IMR-90 (cell line): ENCODE data around the gene TIFAB. TPM values are rescaled to one million over a fixed set of nuclear protein-coding genes. Genes with fewer than 3 reads are reported as not detected.

ENCODE experiments used
- ATAC-seq: fragments of 200-7000 bp; cut with Tn5 transposase; 2 replicates; pipeline ENCODE4 v1.9.1; 2020; ENCODE audit warnings: low read depth, mild to moderate bottlenecking, moderate library complexity
- BruUV-seq: library from RNA; stranded (reverse); fragments of 400-500 nt; replicated peaks from 2 replicates; lab custom pipeline; 2021; lab: Mats Ljungman, UMichigan
- CTCF ChIA-PET: fragments of 300-600 bp; formaldehyde crosslinking; extraction: SDS; loops from one replicate; lab custom pipeline; 2021; ENCODE audit warnings: antibody characterized with exemption; lab: Yijun Ruan, JAX
- POLR2A ChIA-PET: fragments of 300-600 bp; sonication (Branson Sonifier 250); formaldehyde crosslinking; loops from one replicate; lab custom pipeline; 2022; ENCODE audit warnings: antibody characterized with exemption; ENCODE audit not compliant: unreplicated experiment; lab: Charles Lee
- DNase-seq: peaks from one replicate; pipeline ENCODE4 v3.0.0; 2013
- H2AFZ ChIP-seq: replicated peaks from 2 replicates; pipeline ENCODE3; 2013; ENCODE audit warnings: low read length, mild to moderate bottlenecking; ENCODE audit not compliant: poor library complexity
- H2AK5ac ChIP-seq: 2 replicates; pipeline ENCODE4 v1.6.1; 2013; ENCODE audit warnings: low read depth, low read length, inconsistent platforms
- H2AK9ac ChIP-seq: replicated peaks from 2 replicates; pipeline ENCODE3; 2013; ENCODE audit warnings: mild to moderate bottlenecking, low read depth, low read length, moderate library complexity; ENCODE audit not compliant: poor library complexity
- H2BK120ac ChIP-seq: 2 replicates; pipeline ENCODE4 v1.6.1; 2013; ENCODE audit warnings: low read depth, low read length, inconsistent platforms
- H2BK15ac ChIP-seq: 3 replicates; pipeline ENCODE4 v1.6.1; 2013; ENCODE audit warnings: low read depth, low read length, inconsistent platforms
- H2BK20ac ChIP-seq: 2 replicates; pipeline ENCODE4 v1.6.1; 2013; ENCODE audit warnings: low read depth, mild to moderate bottlenecking, inconsistent platforms, low read length, moderate library complexity
- H2BK5ac ChIP-seq: 2 replicates; pipeline ENCODE4 v1.6.1; 2013; ENCODE audit warnings: mild to moderate bottlenecking, low read depth, low read length, inconsistent platforms; ENCODE audit not compliant: poor library complexity, severe bottlenecking
- H3K14ac ChIP-seq: replicated peaks from 2 replicates; pipeline ENCODE4 v1.6.1; 2013; ENCODE audit warnings: low read depth, low read length, inconsistent platforms
- H3K18ac ChIP-seq: 2 replicates; pipeline ENCODE4 v1.6.1; 2013; ENCODE audit warnings: low read depth, low read length, control low read depth
- H3K23ac ChIP-seq: 2 replicates; pipeline ENCODE4 v1.6.1; 2013; ENCODE audit warnings: low read depth, low read length, inconsistent platforms
- H3K27ac ChIP-seq: 2 replicates; pipeline ENCODE4 v1.5.1; 2013; ENCODE audit warnings: mild to moderate bottlenecking, control low read depth, low read length; ENCODE audit not compliant: insufficient read depth
- H3K27me3 ChIP-seq: 2 replicates; pipeline ENCODE4 v1.6.1; 2013; ENCODE audit warnings: low read length; ENCODE audit not compliant: control insufficient read depth, insufficient read depth
- H3K36me3 ChIP-seq: 2 replicates; pipeline ENCODE4 v1.6.1; 2013; ENCODE audit warnings: low read length, mixed read lengths; ENCODE audit not compliant: control insufficient read depth, insufficient read depth
- H3K4ac ChIP-seq: 2 replicates; pipeline ENCODE4 v1.6.1; 2013; ENCODE audit warnings: low read depth, low read length, inconsistent platforms
- H3K4me1 ChIP-seq: 2 replicates; pipeline ENCODE4 v1.6.1; 2013; ENCODE audit warnings: low read length, mixed read lengths; ENCODE audit not compliant: control insufficient read depth, insufficient read depth
- H3K4me2 ChIP-seq: 2 replicates; pipeline ENCODE4 v1.6.1; 2013; ENCODE audit warnings: low read depth, mild to moderate bottlenecking, control low read depth, low read length, moderate library complexity
- H3K4me3 ChIP-seq: 2 replicates; pipeline ENCODE4 v1.5.1; 2013; ENCODE audit warnings: low read depth, mild to moderate bottlenecking, control low read depth, low read length, moderate library complexity; ENCODE audit not compliant: insufficient read depth
- H3K56ac ChIP-seq: 2 replicates; pipeline ENCODE4 v1.6.1; 2013; ENCODE audit warnings: low read length, inconsistent platforms; ENCODE audit not compliant: insufficient read depth; ENCODE audit errors: extremely low read depth
- H3K79me1 ChIP-seq, 2 experiments: 2 replicates each; pipeline ENCODE4 v1.6.1; 2013; ENCODE audit warnings: low read length in 2 of 2, inconsistent platforms in 1 of 2, low read depth in 1 of 2
- H3K9ac ChIP-seq: 2 replicates; pipeline ENCODE4 v1.6.1; 2013; ENCODE audit warnings: low read depth, low read length, control low read depth
- H3K9me1 ChIP-seq: 2 replicates; pipeline ENCODE4 v1.6.1; 2013; ENCODE audit warnings: low read length, inconsistent platforms; ENCODE audit not compliant: insufficient read depth
- H3K9me3 ChIP-seq: 2 replicates; pipeline ENCODE4 v1.6.1; 2013; ENCODE audit warnings: low read length; ENCODE audit not compliant: control insufficient read depth, insufficient read depth
- H4K20me1 ChIP-seq: 2 replicates; pipeline ENCODE4 v1.6.1; 2013; ENCODE audit warnings: low read length, inconsistent platforms; ENCODE audit not compliant: insufficient read depth
- H4K5ac ChIP-seq: 2 replicates; pipeline ENCODE4 v1.6.1; 2013; ENCODE audit warnings: mild to moderate bottlenecking, low read depth, low read length, control low read depth
- H4K8ac ChIP-seq, 2 experiments: 2 replicates each; pipeline ENCODE4 v1.6.1; 2013; ENCODE audit warnings: low read depth in 2 of 2, low read length in 2 of 2, control low read depth in 1 of 2, inconsistent platforms in 1 of 2
- H4K91ac ChIP-seq: 2 replicates; pipeline ENCODE4 v1.6.1; 2013; ENCODE audit warnings: low read depth, low read length, inconsistent platforms; ENCODE audit not compliant: insufficient read depth
- BHLHE40 ChIP-seq: fragments of 150-350 bp; IDR thresholded peaks from 2 replicates; pipeline ENCODE4 v1.6.1; 2016; ENCODE audit warnings: mild to moderate bottlenecking, low read depth, low read length
- CEBPB ChIP-seq: IDR thresholded peaks from 2 replicates; pipeline ENCODE4 v1.6.1; 2012; ENCODE audit warnings: low read depth, low read length, improper control_type of control experiment
- CHD1 ChIP-seq: IDR thresholded peaks from 2 replicates; pipeline ENCODE4 v1.6.1; 2012; ENCODE audit warnings: low read depth, low read length, improper control_type of control experiment
- CTCF ChIP-seq: conservative IDR thresholded peaks from 2 replicates; pipeline ENCODE4 v1.5.1; 2012; ENCODE audit warnings: mild to moderate bottlenecking, low read depth, low read length, improper control_type of control experiment
- ELK1 ChIP-seq: fragments of 150-350 bp; IDR thresholded peaks from 2 replicates; pipeline ENCODE4 v1.6.1; 2016; ENCODE audit warnings: low read depth, mild to moderate bottlenecking, low read length, moderate library complexity, borderline replicate concordance
- FOS ChIP-seq: fragments of 150-350 bp; IDR thresholded peaks from 2 replicates; pipeline ENCODE4 v1.6.1; 2016; ENCODE audit warnings: low read depth, low read length
- MAFK ChIP-seq: IDR thresholded peaks from 2 replicates; pipeline ENCODE4 v1.6.1; 2012; ENCODE audit warnings: low read depth, low read length, improper control_type of control experiment
- MAZ ChIP-seq: IDR thresholded peaks from 2 replicates; pipeline ENCODE4 v1.6.1; 2012; ENCODE audit warnings: low read depth, mild to moderate bottlenecking, low read length, improper control_type of control experiment, moderate library complexity, borderline replicate concordance
- MXI1 ChIP-seq: IDR thresholded peaks from 2 replicates; pipeline ENCODE4 v1.6.1; 2012; ENCODE audit warnings: low read depth, mild to moderate bottlenecking, low read length, moderate library complexity, borderline replicate concordance
- NFE2L2 ChIP-seq: fragments of 150-350 bp; IDR thresholded peaks from 2 replicates; pipeline ENCODE4 v1.6.1; 2016; ENCODE audit warnings: low read depth, mild to moderate bottlenecking, low read length
- POLR2A ChIP-seq: IDR thresholded peaks from 2 replicates; pipeline ENCODE4 v1.6.1; 2012; ENCODE audit warnings: mild to moderate bottlenecking, low read depth, low read length
- RAD21 ChIP-seq: IDR thresholded peaks from 2 replicates; pipeline ENCODE4 v1.6.1; 2012; ENCODE audit warnings: low read length, improper control_type of control experiment
- RCOR1 ChIP-seq: IDR thresholded peaks from 2 replicates; pipeline ENCODE4 v1.6.1; 2012; ENCODE audit warnings: mild to moderate bottlenecking, low read length, improper control_type of control experiment; ENCODE audit not compliant: insufficient replicate concordance
- RFX5 ChIP-seq: IDR thresholded peaks from 2 replicates; pipeline ENCODE4 v1.8.0; 2012; ENCODE audit warnings: low read depth, mild to moderate bottlenecking, low read length, moderate library complexity
- SMC3 ChIP-seq: fragments of 150-350 bp; IDR thresholded peaks from 2 replicates; pipeline ENCODE4 v1.6.1; 2016; ENCODE audit warnings: low read depth, mild to moderate bottlenecking, antibody characterized with exemption, low read length, moderate library complexity
- USF2 ChIP-seq: fragments of 150-350 bp; IDR thresholded peaks from 2 replicates; pipeline ENCODE4 v1.6.1; 2017; ENCODE audit warnings: mild to moderate bottlenecking, antibody characterized with exemption, low read length, low read depth
- WGBS, 2 experiments: methylation state at CpG; one replicate each; pipeline versions ENCODE4 v1.1.5 to v1.1.7; 2013; ENCODE audit warnings: missing lambda C conversion rate in 2 of 2; ENCODE audit not compliant: insufficient read length in 1 of 2; ENCODE audit errors: extremely low coverage in 2 of 2; 5-methylcytosine and 5-hydroxymethylcytosine counted together
- dilution Hi-C: fragments of 300-500 bp; cut with HindIII; formaldehyde crosslinking; loops from one replicate; pipeline ENCODE4 v1.14.3; 2018; ENCODE audit warnings: low sequenced_read_pairs; ENCODE audit not compliant: unreplicated experiment
- in situ Hi-C: fragments of 300-500 bp; cut with MboI; formaldehyde crosslinking; loops from 3 replicates; pipeline ENCODE4 v1.14.3; 2019; ENCODE audit warnings: low sequenced_read_pairs, inconsistent platforms, mixed read lengths
- intact Hi-C: fragments of 100-400 bp; cut with micrococcal nuclease; formaldehyde crosslinking; loops from 2 replicates; pipeline ENCODE4 v1.10.0; 2022
- polyA plus RNA-seq, 3 experiments: library from polyadenylated mRNA; depleted of rRNA; stranded (reverse); fragments of >200 nt; gene quantifications; 2 replicates each; pipeline ENCODE4 v1.2.3, GENCODE V29; 2012; ENCODE audit warnings: low replicate concordance in 1 of 3
- total RNA-seq: library from RNA; depleted of rRNA; stranded (reverse); fragments of >200 nt; gene quantifications from 2 replicates; pipeline ENCODE4 v1.2.3, GENCODE V29; 2012

Gene TIFAB
- total and polyA plus RNA-seq, 2 of the 4 experiments (the other 2 are of a cell fraction): not detected

GRCh38 chr5:135454946-135455345 lies 2.8 kb upstream of the TIFAB start:
- no peak overlapping the region for H3K4me2 ChIP-seq
- dilution Hi-C loops: loop anchor here (25.0 kb wide), 1 partner anchor 107 kb away; no protein-coding TSS in a partner anchor
- in situ Hi-C loops: no loop called here
- POLR2A ChIA-PET: no interaction called here
- TF ChIP-seq MAZ (no peak), RCOR1 (no peak), ELK1 (no peak), CEBPB (no peak), MAFK (no peak), MXI1 (no peak), CTCF (no peak), RAD21 (no peak), CHD1 (no peak), NFE2L2 (no peak), RFX5 (no peak), USF2 (no peak), FOS (no peak), POLR2A (no peak), BHLHE40 (no peak), SMC3 (no peak)
- no peak overlapping the region for H2BK15ac ChIP-seq
- CTCF ChIA-PET: interaction anchor here (1.3 to 1.9 kb wide), 2 partner anchors 11 to 111 kb away, joined by 5 to 7 read pairs; no protein-coding TSS in a partner anchor
- no peak overlapping the region for H3K27ac ChIP-seq
- no peak overlapping the region for H4K8ac ChIP-seq
- no peak overlapping the region; the same call in 1 of the 2 replicates for H4K91ac ChIP-seq
- H3K79me1 ChIP-seq: no peaks in the 10 kb centered on the region
- H3K4ac ChIP-seq: no peak overlapping the region
- no peak for DNase-seq
- H2BK120ac ChIP-seq: no peak overlapping the region
- H2AK5ac ChIP-seq: peak overlapping the region; percentile 8; the same call in 1 of the 2 replicates
- no peak overlapping the region for H2AK9ac ChIP-seq
- no peak overlapping the region for H3K4me3 ChIP-seq
- H2AFZ ChIP-seq: no peak overlapping the region
- no peak overlapping the region for H3K23ac ChIP-seq
- H3K36me3 ChIP-seq: no peaks in the 10 kb centered on the region
- no peak overlapping the region for H2BK20ac ChIP-seq
- H3K9me3 ChIP-seq: no peaks in the 10 kb centered on the region
- H3K18ac ChIP-seq: no peak overlapping the region
- H4K5ac ChIP-seq: no peak overlapping the region
- no peak overlapping the region for H3K56ac ChIP-seq
- H3K9ac ChIP-seq: no peak overlapping the region
- H3K27me3 ChIP-seq: peaks cover 25% of the 10 kb centered on the region
- no peak overlapping the region for H3K14ac ChIP-seq
- BruUV-seq: no TSS peak
- intact Hi-C loops: no loop called here
- H2BK5ac ChIP-seq: no peak overlapping the region
- H3K9me1 ChIP-seq: peaks cover 5% of the 10 kb centered on the region
- H3K4me1 ChIP-seq: peaks cover 12% of the 10 kb centered on the region
- WGBS, 2 experiments: no CpG with 5 or more reads among the region's 3 CpGs
- ATAC-seq: no peak
- no peaks in the 10 kb centered on the region for H4K20me1 ChIP-seq
